ENCODE measurements around the gene ACCS. TPM values are rescaled to one million over a fixed set of nuclear protein-coding genes. Genes with fewer than 3 reads are reported as not detected.
A peak's percentile ranks its signal among the peaks of the same experiment; 100 is the strongest.

The ACCS gene
- total RNA-seq, 2 experiments from 2014 or later = 4.9 to 5.2 TPM

- no peak for DNase-seq
- Mint-ChIP-seq H3K27me3 (no peaks in the 10 kb centered on the region), H3K4me1 (peaks cover 15% of the 10 kb centered on the region), H3K36me3 (no peaks in the 10 kb centered on the region), H3K27ac (peak overlapping the region; percentile 89), H3K9me3 (no peaks in the 10 kb centered on the region), H3K4me3 (peak overlapping the region; percentile 84)
Observed at GRCh38 chr11:44066732-44067141, 667 bp downstream of the ACCS start.

DNA sequence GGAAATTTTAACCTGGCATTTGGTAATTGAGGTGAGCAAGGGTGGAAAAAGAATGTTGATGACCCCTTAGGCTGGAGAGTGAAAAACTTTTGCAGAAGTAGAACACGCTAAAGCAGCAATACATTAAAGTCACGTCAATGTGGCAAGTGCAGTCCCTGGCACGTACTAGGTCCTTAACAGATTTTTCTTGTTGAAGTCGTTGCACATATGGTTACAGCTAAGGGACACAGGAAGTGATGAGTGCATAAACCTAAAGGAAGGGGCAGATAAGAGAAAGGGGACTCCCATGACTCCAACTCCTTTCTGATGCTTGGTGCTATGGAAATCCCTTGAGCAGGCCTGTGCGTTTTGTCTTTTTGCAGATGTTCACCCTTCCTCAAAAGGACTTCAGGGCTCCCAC is 1.2 kb downstream of the ACCS start:
- no peak overlapping the region for H3K27ac Mint-ChIP-seq
- H3K9me3 Mint-ChIP-seq = no peaks in the 10 kb centered on the region
- H3K27me3 Mint-ChIP-seq = no peaks in the 10 kb centered on the region
- H3K4me3 Mint-ChIP-seq = peak overlapping the region; percentile 84
- H3K4me1 Mint-ChIP-seq = peaks cover 15% of the 10 kb centered on the region
- no peak for DNase-seq
- H3K36me3 Mint-ChIP-seq = no peaks in the 10 kb centered on the region

- H3K27ac Mint-ChIP-seq = no peak overlapping the region
- H3K4me3 Mint-ChIP-seq = no peak overlapping the region
- peaks cover 15% of the 10 kb centered on the region for H3K4me1 Mint-ChIP-seq
- no peaks in the 10 kb centered on the region for H3K9me3 Mint-ChIP-seq
- no peak for DNase-seq
- H3K36me3 Mint-ChIP-seq = no peaks in the 10 kb centered on the region
- H3K27me3 Mint-ChIP-seq = no peaks in the 10 kb centered on the region
Observed at GRCh38 chr11:44068180-44068579, 2.1 kb downstream of the ACCS start.

GRCh38 chr11:44071157-44071556 is 5.1 kb downstream of the ACCS start:
- no peak for DNase-seq
- no peaks in the 10 kb centered on the region for H3K36me3 Mint-ChIP-seq
- H3K4me3 Mint-ChIP-seq = no peak overlapping the region

GRCh38 chr11:44072757-44073658 is 6.9 kb downstream of the ACCS start:
- no peaks in the 10 kb centered on the region for H3K36me3 Mint-ChIP-seq
- H3K4me3 Mint-ChIP-seq = no peak overlapping the region
- DNase-seq = no peak
- no peak overlapping the region for H3K27ac Mint-ChIP-seq
- no peaks in the 10 kb centered on the region for H3K27me3 Mint-ChIP-seq
- no peaks in the 10 kb centered on the region for H3K9me3 Mint-ChIP-seq
- peaks cover 2% of the 10 kb centered on the region for H3K4me1 Mint-ChIP-seq

More at GRCh38 chr11:44071157-44071556, 5.1 kb downstream of the ACCS start:
- no peak overlapping the region for H3K27ac Mint-ChIP-seq
- H3K27me3 Mint-ChIP-seq = no peaks in the 10 kb centered on the region
- H3K9me3 Mint-ChIP-seq = no peaks in the 10 kb centered on the region
- peaks cover 7% of the 10 kb centered on the region for H3K4me1 Mint-ChIP-seq

- no peak overlapping the region for H3K27ac Mint-ChIP-seq
- DNase-seq = no peak
- H3K36me3 Mint-ChIP-seq = peaks cover 1% of the 10 kb centered on the region
- no peaks in the 10 kb centered on the region for H3K27me3 Mint-ChIP-seq
- no peaks in the 10 kb centered on the region for H3K9me3 Mint-ChIP-seq
- H3K4me1 Mint-ChIP-seq = peaks cover 2% of the 10 kb centered on the region
- H3K4me3 Mint-ChIP-seq = no peak overlapping the region
Observed at GRCh38 chr11:44078794-44079193, 12.7 kb downstream of the ACCS start.

- no peaks in the 10 kb centered on the region for H3K4me1 Mint-ChIP-seq
- H3K27me3 Mint-ChIP-seq = no peaks in the 10 kb centered on the region
- H3K9me3 Mint-ChIP-seq = no peaks in the 10 kb centered on the region
- DNase-seq = no peak
- no peak overlapping the region for H3K27ac Mint-ChIP-seq
- H3K36me3 Mint-ChIP-seq = peaks cover 7% of the 10 kb centered on the region
- no peak overlapping the region for H3K4me3 Mint-ChIP-seq
Observed at GRCh38 chr11:44079376-44079775, 13.3 kb downstream of the ACCS start.

DNA sequence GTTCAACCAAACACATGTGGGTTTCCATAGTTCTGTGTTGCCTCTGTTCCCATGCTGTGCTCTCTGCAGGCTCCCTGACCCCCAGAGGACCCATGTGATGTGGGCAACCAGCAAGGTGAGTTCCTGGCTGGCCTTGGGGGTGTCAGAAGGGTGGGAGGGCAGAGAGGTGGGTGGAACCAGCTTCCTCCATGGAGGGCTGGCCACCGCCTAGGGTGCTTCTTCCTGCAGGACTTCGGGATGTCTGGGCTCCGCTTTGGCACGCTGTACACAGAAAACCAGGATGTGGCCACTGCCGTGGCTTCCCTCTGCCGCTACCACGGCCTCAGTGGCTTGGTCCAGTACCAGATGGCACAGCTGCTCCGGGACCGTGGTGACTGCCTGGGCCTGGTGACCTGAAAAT is 14.9 kb downstream of the ACCS start:
- H3K36me3 Mint-ChIP-seq = peaks cover 11% of the 10 kb centered on the region
- no peak overlapping the region for H3K4me3 Mint-ChIP-seq
- H3K4me1 Mint-ChIP-seq = no peaks in the 10 kb centered on the region
- no peak overlapping the region for H3K27ac Mint-ChIP-seq
- peaks cover 5% of the 10 kb centered on the region for H3K9me3 Mint-ChIP-seq
- H3K27me3 Mint-ChIP-seq = no peaks in the 10 kb centered on the region
- no peak for DNase-seq

DNA sequence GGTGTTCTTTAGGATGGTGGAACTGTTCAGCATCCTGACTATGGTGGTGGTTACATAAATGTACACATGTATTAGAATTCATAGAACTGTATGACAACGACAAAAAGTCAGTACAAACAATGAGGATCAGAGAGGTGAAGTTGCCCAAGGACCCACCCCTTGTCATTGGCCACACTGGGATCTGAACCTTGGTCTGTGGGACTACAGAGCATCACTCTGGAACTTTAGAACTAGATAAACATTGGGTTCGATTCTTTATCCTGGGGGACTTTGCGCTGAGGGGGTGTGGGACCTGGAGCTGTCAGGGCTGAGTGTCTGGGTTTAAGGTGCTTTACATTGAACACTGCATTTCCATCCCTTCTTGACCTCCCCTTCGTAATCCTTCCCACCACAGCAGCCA is 16.6 kb downstream of the ACCS start:
- Mint-ChIP-seq H3K36me3 (peaks cover 14% of the 10 kb centered on the region), H3K4me1 (no peaks in the 10 kb centered on the region), H3K27ac (no peak overlapping the region), H3K27me3 (no peaks in the 10 kb centered on the region), H3K9me3 (peaks cover 7% of the 10 kb centered on the region), H3K4me3 (no peak overlapping the region)
- DNase-seq = no peak

- Mint-ChIP-seq H3K4me3 (no peak overlapping the region), H3K9me3 (peaks cover 7% of the 10 kb centered on the region), H3K27ac (no peak overlapping the region), H3K36me3 (peaks cover 14% of the 10 kb centered on the region), H3K27me3 (no peaks in the 10 kb centered on the region), H3K4me1 (no peaks in the 10 kb centered on the region)
- no peak for DNase-seq
Observed at GRCh38 chr11:44083433-44083832, 17.4 kb downstream of the ACCS start.

DNA sequence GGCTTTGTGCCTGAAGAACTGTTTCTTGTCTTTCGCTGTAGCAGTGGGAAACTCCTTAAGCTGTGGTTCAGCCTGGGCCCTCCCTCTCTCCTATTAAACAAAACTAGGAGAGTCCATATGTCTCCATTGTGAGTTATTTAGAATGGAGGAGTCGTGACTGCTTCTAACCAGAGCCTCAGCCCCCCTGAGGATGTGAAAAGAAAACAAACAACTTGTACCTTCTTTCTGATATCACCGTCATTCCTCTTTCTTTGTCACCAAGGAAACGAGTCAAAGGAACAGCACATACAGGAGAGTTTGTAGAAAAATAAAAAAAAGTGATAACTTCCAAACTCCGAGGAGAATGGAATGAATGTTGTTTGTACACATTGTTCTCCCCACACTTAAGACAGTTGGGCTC is 17.8 kb downstream of the ACCS start:
- H3K4me1 Mint-ChIP-seq = no peaks in the 10 kb centered on the region
- H3K36me3 Mint-ChIP-seq = peaks cover 14% of the 10 kb centered on the region
- DNase-seq = no peak
- H3K27me3 Mint-ChIP-seq = no peaks in the 10 kb centered on the region
- peaks cover 7% of the 10 kb centered on the region for H3K9me3 Mint-ChIP-seq
- H3K27ac Mint-ChIP-seq = no peak overlapping the region
- no peak overlapping the region for H3K4me3 Mint-ChIP-seq

GRCh38 chr11:44085330-44085729 is 19.3 kb downstream of the ACCS start:
- H3K4me3 Mint-ChIP-seq = no peak overlapping the region
- no peaks in the 10 kb centered on the region for H3K27me3 Mint-ChIP-seq
- peaks cover 7% of the 10 kb centered on the region for H3K9me3 Mint-ChIP-seq
- no peak for DNase-seq
- no peak overlapping the region for H3K27ac Mint-ChIP-seq
- no peaks in the 10 kb centered on the region for H3K4me1 Mint-ChIP-seq
- H3K36me3 Mint-ChIP-seq = peaks cover 14% of the 10 kb centered on the region

GRCh38 chr11:44088377-44088776 is 22.3 kb downstream of the ACCS start:
- H3K27ac Mint-ChIP-seq = no peak overlapping the region
- H3K4me1 Mint-ChIP-seq = no peaks in the 10 kb centered on the region
- no peaks in the 10 kb centered on the region for H3K27me3 Mint-ChIP-seq
- peaks cover 14% of the 10 kb centered on the region for H3K36me3 Mint-ChIP-seq
- no peak overlapping the region for H3K4me3 Mint-ChIP-seq
- no peak for DNase-seq
- peaks cover 7% of the 10 kb centered on the region for H3K9me3 Mint-ChIP-seq

DNA sequence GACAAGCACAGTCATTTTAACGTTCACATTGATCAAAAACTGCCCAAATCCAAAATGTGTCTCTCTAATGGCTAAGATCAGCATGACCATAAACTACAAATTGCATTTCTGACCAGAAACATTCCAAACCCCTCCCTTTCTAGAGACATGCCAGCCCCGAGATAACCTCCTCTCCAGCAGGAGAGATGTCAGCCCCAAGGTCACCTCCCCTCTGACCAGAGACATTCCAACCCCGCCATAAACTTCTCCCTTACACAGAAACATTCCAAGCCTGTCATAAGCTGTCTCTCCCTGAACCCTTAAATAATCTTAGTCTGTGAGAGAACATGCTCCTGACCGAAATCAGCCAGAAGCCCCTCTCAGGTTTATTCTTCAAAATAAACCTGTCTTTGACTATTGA is 22.8 kb downstream of the ACCS start:
- Mint-ChIP-seq H3K36me3 (peaks cover 12% of the 10 kb centered on the region), H3K27ac (no peak overlapping the region), H3K9me3 (peaks cover 7% of the 10 kb centered on the region), H3K4me1 (no peaks in the 10 kb centered on the region), H3K4me3 (no peak overlapping the region), H3K27me3 (no peaks in the 10 kb centered on the region)
- DNase-seq = no peak

DNA sequence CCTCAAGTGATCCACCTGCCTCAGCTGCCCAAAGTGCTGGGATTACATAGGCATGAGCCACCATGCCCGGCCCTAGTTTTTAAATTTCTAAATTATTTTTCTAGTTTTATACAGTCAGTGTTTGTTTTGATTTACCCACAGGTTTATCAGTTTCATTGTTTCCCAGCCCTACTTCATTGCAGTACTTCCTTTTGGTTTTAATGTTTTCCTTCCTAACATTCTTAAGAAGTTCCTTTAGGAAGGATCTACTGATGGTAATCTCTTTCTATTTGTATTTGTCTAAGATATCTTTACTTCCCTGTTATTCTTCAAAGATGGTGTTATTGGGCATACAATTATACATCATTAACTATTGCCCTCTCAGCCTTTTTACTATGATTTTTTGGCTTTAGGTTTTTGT is 24.5 kb downstream of the ACCS start:
- H3K4me1 Mint-ChIP-seq = peaks cover 13% of the 10 kb centered on the region
- H3K27ac Mint-ChIP-seq = no peak overlapping the region
- no peaks in the 10 kb centered on the region for H3K27me3 Mint-ChIP-seq
- H3K4me3 Mint-ChIP-seq = no peak overlapping the region
- peaks cover 5% of the 10 kb centered on the region for H3K9me3 Mint-ChIP-seq
- peaks cover 5% of the 10 kb centered on the region for H3K36me3 Mint-ChIP-seq
- no peak for DNase-seq

DNA sequence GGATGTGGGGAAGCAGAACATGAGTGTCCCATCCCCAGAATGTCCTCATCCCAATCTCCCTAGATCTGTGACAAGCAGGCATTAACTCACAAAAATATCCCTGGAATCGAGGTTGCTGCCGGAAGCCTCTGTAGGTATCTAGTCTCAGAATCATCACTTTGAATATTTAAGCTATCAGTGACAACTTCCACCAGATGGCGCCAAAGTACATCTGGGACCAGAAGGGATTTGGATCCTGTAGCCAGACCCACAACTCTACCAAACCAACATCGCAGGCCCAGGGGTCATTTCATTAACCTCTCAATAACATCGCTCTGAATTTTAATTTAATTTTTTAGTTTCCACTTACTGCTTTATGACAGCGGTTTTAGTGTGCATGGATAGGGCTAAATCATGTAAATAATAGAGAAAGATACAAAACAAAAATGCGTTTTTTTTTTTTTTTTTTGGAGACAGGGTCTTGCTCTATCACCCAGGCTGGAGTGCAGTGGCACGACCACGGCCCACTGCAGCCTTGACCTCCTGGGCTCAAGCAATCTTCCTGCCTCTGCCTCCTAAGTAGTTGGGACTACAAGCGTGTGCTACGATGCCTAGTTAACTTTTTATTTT is 28.3 kb downstream of the ACCS start:
- Mint-ChIP-seq H3K9me3 (no peaks in the 10 kb centered on the region), H3K4me3 (peak overlapping the region; percentile 56), H3K4me1 (peaks cover 24% of the 10 kb centered on the region), H3K27ac (no peak overlapping the region), H3K27me3 (no peaks in the 10 kb centered on the region), H3K36me3 (no peaks in the 10 kb centered on the region)
- peak; percentile 67 for DNase-seq
